ENCODE measurements around the gene MYL9. TPM values are rescaled to one million over a fixed set of nuclear protein-coding genes. Genes with fewer than 3 reads are reported as not detected.

The MYL9 gene
- total RNA-seq, 1 experiment from 2014 or later, result 13.3 TPM

DNA sequence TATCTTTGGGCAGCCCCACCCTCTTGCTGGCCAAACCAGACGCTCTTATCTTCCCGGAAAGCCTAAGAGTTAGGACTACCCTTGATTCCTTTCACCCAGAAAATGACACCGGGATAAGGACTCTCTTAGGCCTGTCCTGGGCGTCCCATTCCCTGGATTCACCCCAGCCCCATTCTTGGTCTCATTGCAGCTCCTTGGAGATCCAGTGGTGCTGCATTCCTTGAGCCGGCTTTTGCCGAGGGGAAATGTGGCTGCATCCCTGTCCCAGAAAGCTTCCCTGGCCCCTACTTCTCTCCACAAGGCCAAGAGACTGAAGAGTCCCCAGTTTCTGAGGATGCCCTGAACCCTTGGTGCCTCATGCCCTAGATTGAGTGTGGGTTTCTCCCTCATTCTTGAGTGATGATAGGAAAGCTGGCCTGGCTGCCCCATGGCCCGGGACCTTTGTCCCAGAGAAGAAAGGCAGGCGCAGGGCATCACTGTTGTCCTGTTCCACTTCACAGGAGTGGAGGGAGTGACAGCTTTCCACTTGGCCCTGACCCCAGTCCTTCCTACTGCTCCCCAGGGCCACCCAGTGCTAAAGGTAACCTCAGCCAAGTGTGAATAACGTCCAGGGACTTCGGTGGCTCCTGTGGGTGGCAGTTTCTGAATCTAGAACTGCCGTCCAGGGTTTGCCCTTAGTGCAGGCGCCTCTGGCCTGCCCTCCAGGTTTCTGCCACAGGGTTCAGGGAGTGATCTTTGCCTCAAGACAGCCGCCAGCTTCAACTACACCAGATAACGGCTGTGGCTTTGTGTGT is 42.7 kb upstream of the MYL9 start:
- Histone ChIP-seq H3K79me2 (ENCODE audit: low read depth) (no peaks in the 10 kb centered on the region), H3K9me2 (ENCODE audit: insufficient read depth) (no peaks in the 10 kb centered on the region), H3K27me3 (ENCODE audit: insufficient read depth, low read depth) (no peaks in the 10 kb centered on the region), H3K36me3 (ENCODE audit: low read depth) (no peaks in the 10 kb centered on the region), H3K4me3 (no peak overlapping the region), H4K20me1 (ENCODE audit: insufficient read depth) (peaks cover 4% of the 10 kb centered on the region; the same call in 1 of the 2 replicates), H2AFZ (no peak overlapping the region), H3K27ac (no peak overlapping the region), H3F3A (ENCODE audit: insufficient read depth, low read depth) (no peaks in the 10 kb centered on the region), H3K4me1 (replicated peaks; ENCODE audit: insufficient read depth) (no peaks in the 10 kb centered on the region), H3K9me3 (ENCODE audit: insufficient read depth, low read depth) (no peaks in the 10 kb centered on the region), H3K4me2 (no peak overlapping the region)
- ChIA-PET POLR2A (ENCODE audit: unreplicated experiment) (no interaction called here), CTCF (no interaction called here)
- TF ChIP-seq, protein P1, sequence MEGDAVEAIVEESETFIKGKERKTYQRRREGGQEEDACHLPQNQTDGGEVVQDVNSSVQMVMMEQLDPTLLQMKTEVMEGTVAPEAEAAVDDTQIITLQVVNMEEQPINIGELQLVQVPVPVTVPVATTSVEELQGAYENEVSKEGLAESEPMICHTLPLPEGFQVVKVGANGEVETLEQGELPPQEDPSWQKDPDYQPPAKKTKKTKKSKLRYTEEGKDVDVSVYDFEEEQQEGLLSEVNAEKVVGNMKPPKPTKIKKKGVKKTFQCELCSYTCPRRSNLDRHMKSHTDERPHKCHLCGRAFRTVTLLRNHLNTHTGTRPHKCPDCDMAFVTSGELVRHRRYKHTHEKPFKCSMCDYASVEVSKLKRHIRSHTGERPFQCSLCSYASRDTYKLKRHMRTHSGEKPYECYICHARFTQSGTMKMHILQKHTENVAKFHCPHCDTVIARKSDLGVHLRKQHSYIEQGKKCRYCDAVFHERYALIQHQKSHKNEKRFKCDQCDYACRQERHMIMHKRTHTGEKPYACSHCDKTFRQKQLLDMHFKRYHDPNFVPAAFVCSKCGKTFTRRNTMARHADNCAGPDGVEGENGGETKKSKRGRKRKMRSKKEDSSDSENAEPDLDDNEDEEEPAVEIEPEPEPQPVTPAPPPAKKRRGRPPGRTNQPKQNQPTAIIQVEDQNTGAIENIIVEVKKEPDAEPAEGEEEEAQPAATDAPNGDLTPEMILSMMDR (conservative IDR thresholded peaks at IDR 0.05), result no peak
- TF ChIP-seq EZH2 (IDR thresholded peaks at IDR 0.05; ENCODE audit: low read depth), result no peak
- intact Hi-C loops (cut with micrococcal nuclease; ENCODE audit: unreplicated experiment), result no loop called here
- DNase-seq, result no peak
- BruUV-seq (replicated peaks), result no TSS peak

DNA sequence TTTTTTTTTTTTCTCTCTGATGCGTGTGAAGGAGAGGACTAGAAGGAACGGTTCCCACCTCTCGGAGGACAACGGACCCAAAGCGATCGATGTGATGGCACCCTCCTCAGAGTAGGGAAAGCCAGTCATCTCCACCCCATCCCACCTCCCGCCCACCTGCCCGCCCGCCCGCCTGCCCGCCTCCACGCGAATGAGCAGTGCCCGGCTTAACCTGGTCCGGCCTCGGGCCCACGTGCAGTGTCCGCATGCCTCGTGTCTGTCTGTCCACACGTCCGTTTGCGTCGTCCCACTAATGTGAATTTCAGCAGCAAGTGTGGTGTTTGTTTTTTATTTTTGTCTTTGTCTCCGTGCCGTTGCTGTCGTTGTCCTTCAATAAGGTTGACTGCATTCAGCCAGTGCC is 42.1 kb upstream of the MYL9 start:
- Histone ChIP-seq H3F3A (ENCODE audit: insufficient read depth, low read depth) (no peaks in the 10 kb centered on the region), H3K4me1 (replicated peaks; ENCODE audit: insufficient read depth) (no peaks in the 10 kb centered on the region), H3K4me2 (no peak overlapping the region), H3K27ac (no peak overlapping the region), H3K4me3 (no peak overlapping the region), H3K27me3 (ENCODE audit: insufficient read depth, low read depth) (no peaks in the 10 kb centered on the region), H3K9me2 (ENCODE audit: insufficient read depth) (no peaks in the 10 kb centered on the region), H3K36me3 (ENCODE audit: low read depth) (no peaks in the 10 kb centered on the region), H3K9me3 (ENCODE audit: insufficient read depth, low read depth) (no peaks in the 10 kb centered on the region), H3K79me2 (ENCODE audit: low read depth) (no peaks in the 10 kb centered on the region), H2AFZ (no peak overlapping the region), H4K20me1 (ENCODE audit: insufficient read depth) (peaks cover 4% of the 10 kb centered on the region; the same call in 1 of the 2 replicates)
- POLR2A ChIA-PET (ENCODE audit: unreplicated experiment), result no interaction called here
- CTCF ChIA-PET, result no interaction called here
- DNase-seq, result no peak
- no TSS peak for BruUV-seq (replicated peaks)
- intact Hi-C loops (cut with micrococcal nuclease; ENCODE audit: unreplicated experiment), result no loop called here
- TF ChIP-seq EZH2 (IDR thresholded peaks at IDR 0.05; ENCODE audit: low read depth), result no peak
- TF ChIP-seq, protein P1 (conservative IDR thresholded peaks at IDR 0.05), result no peak

DNA sequence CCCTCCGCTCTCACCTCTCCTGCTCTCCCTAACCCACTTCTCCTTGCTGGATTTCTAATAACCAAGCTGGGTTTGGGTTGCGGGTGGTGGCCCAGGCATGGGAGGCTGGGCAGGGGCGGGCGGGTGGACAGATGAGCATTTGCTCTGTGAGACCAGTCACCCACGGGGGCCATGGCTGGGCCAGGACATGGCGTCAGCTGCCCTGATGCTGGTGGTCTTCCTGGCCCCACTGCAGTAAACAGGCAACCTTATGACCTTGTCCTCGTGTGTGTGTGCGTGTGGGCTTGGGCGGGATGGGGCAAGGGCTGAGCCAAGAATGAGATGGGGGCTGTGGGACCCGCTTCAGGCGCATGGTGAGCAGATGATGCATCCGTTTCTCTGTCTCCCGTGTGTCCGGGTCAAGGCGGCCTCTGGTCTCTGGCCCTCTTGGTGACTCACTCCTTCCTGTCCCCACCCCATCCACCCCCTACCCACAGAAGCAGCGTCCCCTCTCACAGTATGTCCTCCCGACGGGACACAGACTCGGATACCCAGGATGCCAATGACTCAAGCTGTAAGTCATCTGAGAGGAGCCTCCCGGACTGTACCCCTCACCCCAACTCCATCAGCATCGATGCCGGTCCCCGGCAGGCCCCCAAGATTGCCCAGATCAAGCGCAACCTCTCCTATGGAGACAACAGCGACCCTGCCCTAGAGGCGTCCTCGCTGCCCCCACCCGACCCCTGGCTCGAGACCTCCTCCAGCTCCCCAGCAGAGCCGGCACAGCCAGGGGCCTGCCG is 41.4 kb upstream of the MYL9 start:
- POLR2A ChIA-PET (ENCODE audit: unreplicated experiment), result interaction anchor here (0.6 kb wide), 1 partner anchor 363 kb away, joined by 3 read pairs; a partner anchor contains a TSS
- intact Hi-C loops (cut with micrococcal nuclease; ENCODE audit: unreplicated experiment), result loop anchor here (10.0 kb wide), 1 partner anchor 385 kb away; no protein-coding TSS in a partner anchor

More for the DNA sequence above, 41.4 kb upstream of the MYL9 start:
- Histone ChIP-seq H3K36me3 (ENCODE audit: low read depth) (no peaks in the 10 kb centered on the region), H3F3A (ENCODE audit: insufficient read depth, low read depth) (no peaks in the 10 kb centered on the region), H3K9me3 (ENCODE audit: insufficient read depth, low read depth) (no peaks in the 10 kb centered on the region), H3K27me3 (ENCODE audit: insufficient read depth, low read depth) (no peaks in the 10 kb centered on the region), H3K9me2 (ENCODE audit: insufficient read depth) (no peaks in the 10 kb centered on the region), H3K27ac (no peak overlapping the region), H2AFZ (no peak overlapping the region), H4K20me1 (ENCODE audit: insufficient read depth) (no peaks in the 10 kb centered on the region), H3K79me2 (ENCODE audit: low read depth) (no peaks in the 10 kb centered on the region), H3K4me1 (replicated peaks; ENCODE audit: insufficient read depth) (no peaks in the 10 kb centered on the region), H3K4me3 (no peak overlapping the region), H3K4me2 (no peak overlapping the region)
- no peak for DNase-seq
- no peak for TF ChIP-seq EZH2 (IDR thresholded peaks at IDR 0.05; ENCODE audit: low read depth)
- TF ChIP-seq, protein P1 (conservative IDR thresholded peaks at IDR 0.05), result no peak
- no TSS peak for BruUV-seq (replicated peaks)
- CTCF ChIA-PET, result no interaction called here
